Fibroblast of lung (primary cell): ENCODE data around the gene FGD4. TPM values are rescaled to one million over a fixed set of nuclear protein-coding genes. Genes with fewer than 3 reads are reported as not detected.

ENCODE experiments used
- DNase-seq, 2 donors: peaks; one replicate each; pipeline versions ENCODE4 v3.0.0 to v3.0.0-alpha.2; 2010; ENCODE audit warnings: low read depth in 2 of 2
- H2AFZ ChIP-seq: 2 replicates; pipeline ENCODE4 v1.5.1; 2012; ENCODE audit warnings: low read length, control low read depth, inconsistent platforms
- H3K27ac ChIP-seq: 2 replicates; pipeline ENCODE4 v1.5.1; 2011; ENCODE audit warnings: low read length, control low read depth; ENCODE audit not compliant: insufficient read depth
- H3K27me3 ChIP-seq: 2 replicates; pipeline ENCODE4 v1.5.1; 2011; ENCODE audit warnings: mild to moderate bottlenecking, low read length; ENCODE audit not compliant: control insufficient read depth, insufficient read depth
- H3K36me3 ChIP-seq: 2 replicates; pipeline ENCODE4 v1.5.1; 2011; ENCODE audit warnings: low read length; ENCODE audit not compliant: control insufficient read depth, insufficient read depth
- H3K4me1 ChIP-seq: 2 replicates; pipeline ENCODE4 v1.5.1; 2011; ENCODE audit warnings: low read length; ENCODE audit not compliant: control insufficient read depth, insufficient read depth; ENCODE audit errors: extremely low read depth
- H3K4me2 ChIP-seq: 2 replicates; pipeline ENCODE4 v1.5.1; 2011; ENCODE audit warnings: low read length, control low read depth; ENCODE audit not compliant: insufficient read depth; ENCODE audit errors: extremely low read depth
- H3K4me3 ChIP-seq, 4 experiments: fragments of 200-600 bp in 1 of 4; sonication (generic) in 1 of 4; replicated peaks in 1 of 4; 2 replicates each; pipeline ENCODE4 v1.5.1; 2011 to 2016; ENCODE audit warnings: low read length in 4 of 4, low read depth in 3 of 4, mild to moderate bottlenecking in 3 of 4, control low read depth in 2 of 4, inconsistent platforms in 1 of 4, mixed read lengths in 1 of 4; ENCODE audit not compliant: insufficient read depth in 1 of 4; ENCODE audit errors: control extremely low read depth in 1 of 4
- H3K79me2 ChIP-seq: 2 replicates; pipeline ENCODE4 v1.5.1; 2012; ENCODE audit warnings: mild to moderate bottlenecking, low read length, inconsistent platforms; ENCODE audit not compliant: control insufficient read depth, insufficient read depth
- H3K9ac ChIP-seq: 2 replicates; pipeline ENCODE4 v1.5.1; 2011; ENCODE audit warnings: mild to moderate bottlenecking, low read length, control low read depth; ENCODE audit not compliant: insufficient read depth
- H3K9me3 ChIP-seq: 2 replicates; pipeline ENCODE4 v1.5.1; 2012; ENCODE audit warnings: low read depth, low read length; ENCODE audit not compliant: control insufficient read depth, insufficient read depth
- H4K20me1 ChIP-seq: 2 replicates; pipeline ENCODE4 v1.5.1; 2011; ENCODE audit warnings: low read length; ENCODE audit not compliant: control insufficient read depth, insufficient read depth; ENCODE audit errors: extremely low read depth
- EZH2 ChIP-seq: IDR thresholded peaks from 2 replicates; pipeline ENCODE4 v1.5.1; 2012; ENCODE audit warnings: low read length, control low read depth, mild to moderate bottlenecking; ENCODE audit errors: missing control alignments
- polyA plus RNA-seq, 2 donors: library from polyadenylated mRNA; depleted of rRNA in 1 of 2; stranded (reverse) in 1 of 2; unstranded in 1 of 2; fragments of >200 nt; gene quantifications; 2 replicates each; pipeline ENCODE4 v1.2.1, GENCODE V29; 2011 to 2012; ENCODE audit warnings: missing spikeins in 1 of 2
- total RNA-seq: library from RNA; depleted of rRNA; stranded (reverse); fragments of >200 nt; gene quantifications from 2 replicates; pipeline ENCODE4 v1.2.1, GENCODE V29; 2014
- TF ChIP-seq, protein P1 (sequence below), 2 donors: IDR thresholded peaks in 1 of 2; conservative IDR thresholded peaks in 1 of 2; 1 replicate in 1 of 2; 2 replicates in 1 of 2; pipeline ENCODE4 v1.5.1; 2011 to 2012; ENCODE audit warnings: low read length in 2 of 2, control low read depth in 1 of 2, inconsistent platforms in 1 of 2, low read depth in 1 of 2, mild to moderate bottlenecking in 1 of 2

Gene FGD4
- total and polyA plus RNA-seq, 2 donors (not counting 1 experiment from before 2014, with no cell fraction given): 7.6 to 12.2 TPM

DNA sequence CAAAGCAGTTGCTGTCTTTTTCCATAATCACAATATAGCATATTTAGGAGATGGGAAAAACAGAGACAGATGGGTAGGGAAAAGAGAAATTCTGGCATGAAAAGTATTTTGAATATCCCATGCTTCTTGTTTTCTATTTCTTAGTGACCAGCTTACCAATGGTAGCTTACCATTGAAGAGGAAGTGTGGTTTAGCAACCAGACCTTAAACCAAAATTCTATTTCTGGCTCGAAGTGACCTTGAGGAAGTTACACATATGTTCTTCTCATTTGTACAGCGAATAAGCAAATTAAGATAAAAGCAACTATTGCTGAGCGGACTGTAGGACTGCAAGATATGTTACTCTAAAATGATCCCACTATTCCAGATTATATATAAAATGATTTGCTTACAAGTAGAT lies 82.9 kb downstream of the FGD4 start:
- no peak overlapping the region for H3K9ac ChIP-seq
- no peak overlapping the region for H3K27ac ChIP-seq
- H4K20me1 ChIP-seq: no peaks in the 10 kb centered on the region
- TF ChIP-seq, protein P1, sequence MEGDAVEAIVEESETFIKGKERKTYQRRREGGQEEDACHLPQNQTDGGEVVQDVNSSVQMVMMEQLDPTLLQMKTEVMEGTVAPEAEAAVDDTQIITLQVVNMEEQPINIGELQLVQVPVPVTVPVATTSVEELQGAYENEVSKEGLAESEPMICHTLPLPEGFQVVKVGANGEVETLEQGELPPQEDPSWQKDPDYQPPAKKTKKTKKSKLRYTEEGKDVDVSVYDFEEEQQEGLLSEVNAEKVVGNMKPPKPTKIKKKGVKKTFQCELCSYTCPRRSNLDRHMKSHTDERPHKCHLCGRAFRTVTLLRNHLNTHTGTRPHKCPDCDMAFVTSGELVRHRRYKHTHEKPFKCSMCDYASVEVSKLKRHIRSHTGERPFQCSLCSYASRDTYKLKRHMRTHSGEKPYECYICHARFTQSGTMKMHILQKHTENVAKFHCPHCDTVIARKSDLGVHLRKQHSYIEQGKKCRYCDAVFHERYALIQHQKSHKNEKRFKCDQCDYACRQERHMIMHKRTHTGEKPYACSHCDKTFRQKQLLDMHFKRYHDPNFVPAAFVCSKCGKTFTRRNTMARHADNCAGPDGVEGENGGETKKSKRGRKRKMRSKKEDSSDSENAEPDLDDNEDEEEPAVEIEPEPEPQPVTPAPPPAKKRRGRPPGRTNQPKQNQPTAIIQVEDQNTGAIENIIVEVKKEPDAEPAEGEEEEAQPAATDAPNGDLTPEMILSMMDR (conservative IDR thresholded peaks at IDR 0.05 in 1 of 2, IDR thresholded peaks at IDR 0.05 in 1 of 2; ENCODE audit: low read depth in 1 of 2, low read length in 2 of 2): no peak
- no peak for TF ChIP-seq EZH2
- H3K4me2 ChIP-seq: no peak overlapping the region
- no peak overlapping the region for H2AFZ ChIP-seq
- no peaks in the 10 kb centered on the region for H3K36me3 ChIP-seq
- H3K4me3 ChIP-seq: no peak overlapping the region
- DNase-seq: no peak
- no peaks in the 10 kb centered on the region for H3K27me3 ChIP-seq
- H3K9me3 ChIP-seq: no peaks in the 10 kb centered on the region
- H3K79me2 ChIP-seq: no peaks in the 10 kb centered on the region
- H3K4me1 ChIP-seq: no peaks in the 10 kb centered on the region

DNA sequence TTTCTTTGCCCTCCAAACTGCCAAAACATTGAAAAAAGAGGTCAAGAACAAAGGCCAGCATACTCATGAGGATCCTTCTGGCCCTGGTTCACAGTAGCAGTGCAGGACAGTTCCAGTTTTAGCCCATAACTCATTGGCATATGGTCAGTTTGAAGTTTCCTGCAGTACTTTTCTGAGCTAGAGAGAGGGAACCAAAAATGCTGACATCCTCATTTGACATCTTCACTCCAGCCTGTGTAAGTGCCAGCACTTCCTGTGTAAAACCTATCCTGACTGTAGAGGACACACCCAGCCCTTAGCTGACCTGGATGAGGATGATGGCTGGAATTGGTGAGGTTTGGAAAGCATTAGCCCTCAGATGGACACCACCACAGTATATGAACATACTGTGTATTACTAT lies 84.1 kb downstream of the FGD4 start:
- Histone ChIP-seq H3K27ac (no peak overlapping the region), H3K9me3 (no peaks in the 10 kb centered on the region), H3K27me3 (no peaks in the 10 kb centered on the region), H3K36me3 (no peaks in the 10 kb centered on the region), H3K79me2 (no peaks in the 10 kb centered on the region), H3K4me1 (no peaks in the 10 kb centered on the region), H4K20me1 (no peaks in the 10 kb centered on the region), H3K9ac (no peak overlapping the region), H3K4me2 (no peak overlapping the region), H3K4me3 (no peak overlapping the region), H2AFZ (no peak overlapping the region)
- no peak for TF ChIP-seq EZH2
- TF ChIP-seq, protein P1 (conservative IDR thresholded peaks at IDR 0.05 in 1 of 2, IDR thresholded peaks at IDR 0.05 in 1 of 2; ENCODE audit: low read depth in 1 of 2, low read length in 2 of 2): no peak
- no peak for DNase-seq

DNA sequence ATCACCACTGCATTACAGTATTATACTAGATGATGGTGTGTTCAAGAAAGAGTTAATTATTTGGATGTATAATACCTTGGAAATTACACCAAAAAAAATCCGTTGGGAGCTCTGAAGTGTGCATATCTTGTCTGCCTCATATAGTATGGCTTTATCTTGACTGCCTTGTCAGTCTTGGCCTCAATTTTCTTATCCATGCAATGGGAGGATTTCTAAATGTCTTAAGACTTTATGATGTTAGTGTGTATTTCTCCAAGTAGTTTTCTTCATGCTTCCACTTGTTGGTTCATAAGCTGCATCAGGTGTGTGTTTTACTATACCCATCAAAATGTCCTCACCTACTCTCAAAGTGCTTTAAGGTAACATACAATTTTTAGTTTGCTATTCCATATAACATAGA lies 84.6 kb downstream of the FGD4 start:
- no peak for TF ChIP-seq EZH2
- TF ChIP-seq, protein P1 (conservative IDR thresholded peaks at IDR 0.05 in 1 of 2, IDR thresholded peaks at IDR 0.05 in 1 of 2; ENCODE audit: low read depth in 1 of 2, low read length in 2 of 2): no peak
- H3K4me1 ChIP-seq: no peaks in the 10 kb centered on the region

More for the DNA sequence above, 84.6 kb downstream of the FGD4 start:
- no peaks in the 10 kb centered on the region for H3K79me2 ChIP-seq
- H3K9me3 ChIP-seq: no peaks in the 10 kb centered on the region
- no peak for DNase-seq
- no peak overlapping the region for H3K9ac ChIP-seq
- H3K4me2 ChIP-seq: no peak overlapping the region
- no peak overlapping the region for H3K4me3 ChIP-seq
- H3K27ac ChIP-seq: no peak overlapping the region
- no peak overlapping the region for H2AFZ ChIP-seq
- H4K20me1 ChIP-seq: no peaks in the 10 kb centered on the region
- H3K36me3 ChIP-seq: no peaks in the 10 kb centered on the region
- no peaks in the 10 kb centered on the region for H3K27me3 ChIP-seq
